Peyer's patch (tissue), 4 donors: ENCODE data around the gene KDM6A. TPM values are rescaled to one million over a fixed set of nuclear protein-coding genes. Genes with fewer than 3 reads are reported as not detected.
"Not testable (repeated sequence)": the region's sequence is repeated elsewhere in the genome, so short reads cannot be mapped to it uniquely, and the experiment has no call there.

Source experiments
- DNase-seq, 3 donors: peaks; one replicate each; pipeline ENCODE4 v3.0.0-alpha.2; 2017 to 2019
- H3K27ac ChIP-seq, 4 donors: fragments of 200-600 bp; sonication (generic); one replicate each; pipeline ENCODE4 v1.5.1; 2016 to 2019
- H3K27me3 ChIP-seq, 2 donors: fragments of 200-600 bp; sonication (generic); one replicate each; pipeline ENCODE4 v1.5.1; 2019
- H3K36me3 ChIP-seq, 3 donors: fragments of 200-600 bp; sonication (generic); one replicate each; pipeline ENCODE4 v1.5.1; 2016 to 2019
- H3K4me1 ChIP-seq, 4 donors: fragments of 200-600 bp; sonication (generic); one replicate each; pipeline ENCODE4 v1.5.1; 2016 to 2019
- H3K4me3 ChIP-seq, 4 donors: fragments of 200-600 bp; sonication (generic); 1 replicate in 3 of 4; 2 replicates in 1 of 4; pipeline ENCODE4 v1.5.1; 2016 to 2019; ENCODE audit warnings: mild to moderate bottlenecking in 1 of 4
- H3K9me3 ChIP-seq, 4 donors: fragments of 200-600 bp; sonication (generic); one replicate each; pipeline ENCODE4 v1.5.1; 2016 to 2019; ENCODE audit warnings: mild to moderate bottlenecking in 1 of 4
- CTCF ChIP-seq, 6 experiments: fragments of 450-650 bp in 4 of 6; fragments of 200-600 bp in 2 of 6; sonication (generic) in 1 of 6; IDR thresholded peaks; one replicate each; pipeline ENCODE4 v1.5.1; 2017 to 2019; ENCODE audit warnings: antibody characterized with exemption in 6 of 6, mild to moderate bottlenecking in 3 of 6, moderate library complexity in 1 of 6
- POLR2A ChIP-seq, 2 donors: fragments of 450-650 bp; IDR thresholded peaks; one replicate each; pipeline ENCODE4 v1.5.1; 2017; ENCODE audit warnings: antibody characterized with exemption in 2 of 2, mild to moderate bottlenecking in 2 of 2, moderate library complexity in 2 of 2
- total RNA-seq, 4 donors: library from RNA; depleted of rRNA; stranded (reverse); fragments of >200 nt; gene quantifications; one replicate each; pipeline ENCODE4 v1.1.0, GENCODE V29; 2016

Gene KDM6A
- total RNA-seq, 4 donors from 2014 or later = 40.4 to 83.2 (median 73.7) TPM

GRCh38 chrX:45134775-45135174, 261.8 kb downstream of the KDM6A start:
- TF ChIP-seq CTCF (IDR thresholded peaks at IDR 0.05) (no peak), POLR2A (IDR thresholded peaks at IDR 0.05) (no peak)
- H3K36me3 ChIP-seq = no peaks in the 10 kb centered on the region
- H3K9me3 ChIP-seq = no peaks in the 10 kb centered on the region
- no peaks in the 10 kb centered on the region for H3K4me1 ChIP-seq
- no peaks in the 10 kb centered on the region for H3K27me3 ChIP-seq
- H3K4me3 ChIP-seq = no peak overlapping the region
- no peak overlapping the region for H3K27ac ChIP-seq
- DNase-seq = no peak

GRCh38 chrX:45135391-45136075, 262.5 kb downstream of the KDM6A start:
- not testable (repeated sequence) for DNase-seq, H3K9me3 ChIP-seq, H3K4me1 ChIP-seq, H3K4me3 ChIP-seq, H3K27ac ChIP-seq, H3K27me3 ChIP-seq, H3K36me3 ChIP-seq

- TF ChIP-seq CTCF (IDR thresholded peaks at IDR 0.05) (no peak), POLR2A (IDR thresholded peaks at IDR 0.05) (no peak)
- Histone ChIP-seq H3K27me3 (no peaks in the 10 kb centered on the region), H3K4me3 (no peak overlapping the region), H3K9me3 (no peaks in the 10 kb centered on the region), H3K27ac (no peak overlapping the region), H3K4me1 (no peaks in the 10 kb centered on the region), H3K36me3 (no peaks in the 10 kb centered on the region)
- DNase-seq = no peak
These were observed 264.5 kb downstream of the KDM6A start for GRCh38 chrX:45137531-45137930.

GRCh38 chrX:45138525-45138924, 265.5 kb downstream of the KDM6A start:
- Histone ChIP-seq H3K27me3 (no peaks in the 10 kb centered on the region), H3K27ac (no peak overlapping the region), H3K4me1 (no peaks in the 10 kb centered on the region), H3K4me3 (no peak overlapping the region), H3K36me3 (no peaks in the 10 kb centered on the region), H3K9me3 (no peaks in the 10 kb centered on the region)
- DNase-seq = no peak
- TF ChIP-seq POLR2A (IDR thresholded peaks at IDR 0.05) (no peak), CTCF (IDR thresholded peaks at IDR 0.05) (no peak)

GRCh38 chrX:45140812-45141211, 267.8 kb downstream of the KDM6A start:
- Histone ChIP-seq H3K36me3 (no peaks in the 10 kb centered on the region), H3K4me3 (no peak overlapping the region), H3K9me3 (no peaks in the 10 kb centered on the region), H3K27me3 (no peaks in the 10 kb centered on the region), H3K27ac (no peak overlapping the region), H3K4me1 (no peaks in the 10 kb centered on the region)
- TF ChIP-seq CTCF (IDR thresholded peaks at IDR 0.05) = no peak
- no peak for DNase-seq

- no peak for DNase-seq
- H3K36me3 ChIP-seq = no peaks in the 10 kb centered on the region
- no peaks in the 10 kb centered on the region for H3K4me1 ChIP-seq
- H3K27me3 ChIP-seq = no peaks in the 10 kb centered on the region
- H3K9me3 ChIP-seq = no peaks in the 10 kb centered on the region
- no peak overlapping the region for H3K4me3 ChIP-seq
- TF ChIP-seq POLR2A (IDR thresholded peaks at IDR 0.05) (no peak), CTCF (IDR thresholded peaks at IDR 0.05) (no peak)
- no peak overlapping the region for H3K27ac ChIP-seq
These were observed 269.2 kb downstream of the KDM6A start for GRCh38 chrX:45142185-45142584.
